IMR-90 (cell line): ENCODE results near the gene FUT4.

Experiments used
- BHLHE40 ChIP-seq: fragments of 150-350 bp; IDR thresholded peaks from 2 replicates; pipeline ENCODE4 v1.6.1; 2016; ENCODE audit warnings: mild to moderate bottlenecking, low read depth, low read length
- CEBPB ChIP-seq: IDR thresholded peaks from 2 replicates; pipeline ENCODE4 v1.6.1; 2012; ENCODE audit warnings: low read depth, low read length, improper control_type of control experiment
- CHD1 ChIP-seq: IDR thresholded peaks from 2 replicates; pipeline ENCODE4 v1.6.1; 2012; ENCODE audit warnings: low read depth, low read length, improper control_type of control experiment
- FOS ChIP-seq: fragments of 150-350 bp; IDR thresholded peaks from 2 replicates; pipeline ENCODE4 v1.6.1; 2016; ENCODE audit warnings: low read depth, low read length
- MAFK ChIP-seq: IDR thresholded peaks from 2 replicates; pipeline ENCODE4 v1.6.1; 2012; ENCODE audit warnings: low read depth, low read length, improper control_type of control experiment
- MAZ ChIP-seq: IDR thresholded peaks from 2 replicates; pipeline ENCODE4 v1.6.1; 2012; ENCODE audit warnings: low read depth, mild to moderate bottlenecking, low read length, improper control_type of control experiment, moderate library complexity, borderline replicate concordance
- POLR2A ChIP-seq: IDR thresholded peaks from 2 replicates; pipeline ENCODE4 v1.6.1; 2012; ENCODE audit warnings: mild to moderate bottlenecking, low read depth, low read length
- RAD21 ChIP-seq: IDR thresholded peaks from 2 replicates; pipeline ENCODE4 v1.6.1; 2012; ENCODE audit warnings: low read length, improper control_type of control experiment
- RCOR1 ChIP-seq: IDR thresholded peaks from 2 replicates; pipeline ENCODE4 v1.6.1; 2012; ENCODE audit warnings: mild to moderate bottlenecking, low read length, improper control_type of control experiment; ENCODE audit not compliant: insufficient replicate concordance
- RFX5 ChIP-seq: IDR thresholded peaks from 2 replicates; pipeline ENCODE4 v1.8.0; 2012; ENCODE audit warnings: low read depth, mild to moderate bottlenecking, low read length, moderate library complexity
- SMC3 ChIP-seq: fragments of 150-350 bp; IDR thresholded peaks from 2 replicates; pipeline ENCODE4 v1.6.1; 2016; ENCODE audit warnings: low read depth, mild to moderate bottlenecking, antibody characterized with exemption, low read length, moderate library complexity
- TF ChIP-seq, protein P1 (sequence below): conservative IDR thresholded peaks from 2 replicates; pipeline ENCODE4 v1.5.1; 2012; ENCODE audit warnings: mild to moderate bottlenecking, low read depth, low read length, improper control_type of control experiment
- TF ChIP-seq, protein P2 (sequence below): fragments of 150-350 bp; IDR thresholded peaks from 2 replicates; pipeline ENCODE4 v1.6.1; 2017; ENCODE audit warnings: mild to moderate bottlenecking, antibody characterized with exemption, low read length, low read depth

DNA sequence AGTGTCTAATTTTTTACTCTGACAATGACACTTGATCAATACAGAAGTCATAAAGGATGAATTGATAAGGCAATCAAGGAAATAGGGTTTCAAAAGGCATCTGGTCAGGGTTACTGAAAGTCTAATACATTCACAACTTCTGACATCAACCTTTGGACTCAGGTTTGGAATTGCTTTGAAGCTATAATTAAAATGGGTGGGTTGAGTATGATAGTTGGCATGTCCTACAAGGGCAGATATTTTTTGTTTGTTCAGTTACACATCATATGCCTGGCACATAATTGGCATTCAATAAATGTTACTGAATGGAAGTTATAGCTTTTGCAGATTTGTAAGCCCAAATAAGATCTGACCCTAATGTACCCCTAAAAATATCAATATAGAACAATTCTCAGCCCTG, 7.3 kb upstream of the FUT4 start:
- no peak for TF ChIP-seq CEBPB
- TF ChIP-seq, protein P1, sequence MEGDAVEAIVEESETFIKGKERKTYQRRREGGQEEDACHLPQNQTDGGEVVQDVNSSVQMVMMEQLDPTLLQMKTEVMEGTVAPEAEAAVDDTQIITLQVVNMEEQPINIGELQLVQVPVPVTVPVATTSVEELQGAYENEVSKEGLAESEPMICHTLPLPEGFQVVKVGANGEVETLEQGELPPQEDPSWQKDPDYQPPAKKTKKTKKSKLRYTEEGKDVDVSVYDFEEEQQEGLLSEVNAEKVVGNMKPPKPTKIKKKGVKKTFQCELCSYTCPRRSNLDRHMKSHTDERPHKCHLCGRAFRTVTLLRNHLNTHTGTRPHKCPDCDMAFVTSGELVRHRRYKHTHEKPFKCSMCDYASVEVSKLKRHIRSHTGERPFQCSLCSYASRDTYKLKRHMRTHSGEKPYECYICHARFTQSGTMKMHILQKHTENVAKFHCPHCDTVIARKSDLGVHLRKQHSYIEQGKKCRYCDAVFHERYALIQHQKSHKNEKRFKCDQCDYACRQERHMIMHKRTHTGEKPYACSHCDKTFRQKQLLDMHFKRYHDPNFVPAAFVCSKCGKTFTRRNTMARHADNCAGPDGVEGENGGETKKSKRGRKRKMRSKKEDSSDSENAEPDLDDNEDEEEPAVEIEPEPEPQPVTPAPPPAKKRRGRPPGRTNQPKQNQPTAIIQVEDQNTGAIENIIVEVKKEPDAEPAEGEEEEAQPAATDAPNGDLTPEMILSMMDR, result no peak
- no peak for TF ChIP-seq RAD21
- no peak for TF ChIP-seq FOS
- TF ChIP-seq MAZ, result no peak
- no peak for TF ChIP-seq RCOR1
- no peak for TF ChIP-seq POLR2A
- TF ChIP-seq CHD1, result no peak
- TF ChIP-seq BHLHE40, result no peak
- TF ChIP-seq SMC3, result no peak
- no peak for TF ChIP-seq RFX5
- no peak for TF ChIP-seq MAFK
- TF ChIP-seq, protein P2, sequence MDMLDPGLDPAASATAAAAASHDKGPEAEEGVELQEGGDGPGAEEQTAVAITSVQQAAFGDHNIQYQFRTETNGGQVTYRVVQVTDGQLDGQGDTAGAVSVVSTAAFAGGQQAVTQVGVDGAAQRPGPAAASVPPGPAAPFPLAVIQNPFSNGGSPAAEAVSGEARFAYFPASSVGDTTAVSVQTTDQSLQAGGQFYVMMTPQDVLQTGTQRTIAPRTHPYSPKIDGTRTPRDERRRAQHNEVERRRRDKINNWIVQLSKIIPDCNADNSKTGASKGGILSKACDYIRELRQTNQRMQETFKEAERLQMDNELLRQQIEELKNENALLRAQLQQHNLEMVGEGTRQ, result no peak
